Lung (tissue), 12 donors: ENCODE results near the gene BAIAP2. TPM values are rescaled to one million over a fixed set of nuclear protein-coding genes. Genes with fewer than 3 reads are reported as not detected.

Experiments
- ATAC-seq: fragments of 200-7000 bp; cut with Tn5 transposase; one replicate; pipeline ENCODE4 v1.9.1; 2020; ENCODE audit warnings: moderate number of reproducible peaks; ENCODE audit not compliant: insufficient read depth, low FRiP score
- DNase-seq, 3 donors: peaks; one replicate each; pipeline ENCODE4 v3.0.0-alpha.2; 2013 to 2017
- H3K27ac ChIP-seq, 2 donors: one replicate each; pipeline ENCODE4 v1.5.1; 2013; ENCODE audit warnings: mild to moderate bottlenecking in 2 of 2, moderate library complexity in 2 of 2, control low read depth in 1 of 2, inconsistent platforms in 1 of 2, low read depth in 1 of 2, low read length in 1 of 2
- H3K27me3 ChIP-seq, 3 donors: one replicate each; pipeline ENCODE4 v1.5.1; 2013; ENCODE audit warnings: low read length in 2 of 3; ENCODE audit not compliant: control insufficient read depth in 3 of 3, insufficient read depth in 3 of 3
- H3K36me3 ChIP-seq, 4 donors: one replicate each; pipeline ENCODE4 v1.5.1; 2013; ENCODE audit warnings: low read length in 4 of 4, mild to moderate bottlenecking in 1 of 4, moderate library complexity in 1 of 4; ENCODE audit not compliant: control insufficient read depth in 4 of 4, insufficient read depth in 4 of 4
- H3K4me1 ChIP-seq, 5 donors: one replicate each; pipeline ENCODE4 v1.5.1; 2013; ENCODE audit warnings: low read length in 5 of 5, mild to moderate bottlenecking in 2 of 5, moderate library complexity in 1 of 5; ENCODE audit not compliant: control insufficient read depth in 5 of 5, insufficient read depth in 5 of 5
- H3K4me3 ChIP-seq: one replicate; pipeline ENCODE4 v1.5.1; 2013; ENCODE audit warnings: mild to moderate bottlenecking, control low read depth, moderate library complexity
- H3K9ac ChIP-seq, 2 donors: one replicate each; pipeline ENCODE4 v1.5.1; 2013; ENCODE audit warnings: low read length in 2 of 2, control low read depth in 1 of 2; ENCODE audit not compliant: insufficient read depth in 1 of 2
- H3K9me3 ChIP-seq, 4 donors: one replicate each; pipeline ENCODE4 v1.5.1; 2013; ENCODE audit warnings: low read length in 3 of 4, mild to moderate bottlenecking in 1 of 4, moderate library complexity in 1 of 4; ENCODE audit not compliant: control insufficient read depth in 4 of 4, insufficient read depth in 3 of 4
- CTCF ChIP-seq: IDR thresholded peaks from 2 replicates; pipeline ENCODE4 v1.5.1; 2012; ENCODE audit warnings: mild to moderate bottlenecking; ENCODE audit errors: control extremely low read depth, extremely low read depth
- WGBS, 2 donors: extraction: QIAGEN DNeasy Blood & Tissue Kit; methylation state at CpG; one replicate each; pipeline ENCODE4 v1.1.7; 2013; 5-methylcytosine and 5-hydroxymethylcytosine counted together
- polyA plus RNA-seq, 2 donors: library from polyadenylated mRNA; stranded (reverse); fragments of 200-250 nt; gene quantifications; one replicate each; pipeline ENCODE4 v1.2.1, GENCODE V29; 2013
- total RNA-seq, 2 donors: library from RNA; depleted of rRNA in 1 of 2; stranded (reverse); fragments of >200 nt in 1 of 2; gene quantifications; one replicate each; pipeline ENCODE4 v1.2.1, GENCODE V29; 2014 to 2021
- donor health status: control.
- donor health status: control.
- donor health status: Bipolar disorder and iron deficiency.
- donor health status: healthy.
- donor health status: DM: yes; HTN: yes; CAD: no.

The BAIAP2 gene
- total and polyA plus RNA-seq, 4 donors, result 59.2 to 141 (median 77.7) TPM

GRCh38 chr17:81101614-81102306 lies 66.8 kb downstream of the BAIAP2 start:
- H3K27me3 ChIP-seq, result no peaks in the 10 kb centered on the region
- peaks cover 0 to 10% (median 6%) of the 10 kb centered on the region in 5 donors for H3K4me1 ChIP-seq
- peaks cover 0 to 63% (median 1%) of the 10 kb centered on the region in 4 donors for H3K36me3 ChIP-seq
- DNase-seq (peak; percentile 69 to 87 (median 77)), ATAC-seq (peak; percentile 82)
- WGBS, 2 donors, result 43 to 52% methylated on average over 32 to 33 of the region's 33 CpGs
- no peak overlapping the region for H3K9ac ChIP-seq
- no peak overlapping the region for H3K4me3 ChIP-seq
- H3K9me3 ChIP-seq, result no peaks in the 10 kb centered on the region
- peak; percentile 100 for TF ChIP-seq CTCF
- no peak overlapping the region for H3K27ac ChIP-seq

GRCh38 chr17:81102352-81102751 lies 67.4 kb downstream of the BAIAP2 start:
- peaks cover 0 to 69% (median 1%) of the 10 kb centered on the region in 4 donors for H3K36me3 ChIP-seq
- ATAC-seq (no peak), DNase-seq (no peak)
- H3K27ac ChIP-seq, result no peak overlapping the region
- 70 to 87% methylated on average over 12 of the region's 12 CpGs for WGBS, 2 donors
- no peaks in the 10 kb centered on the region for H3K27me3 ChIP-seq
- H3K9me3 ChIP-seq, result no peaks in the 10 kb centered on the region
- no peak overlapping the region for H3K9ac ChIP-seq
- no peak overlapping the region for H3K4me3 ChIP-seq
- peaks cover 0 to 5% (median 0%) of the 10 kb centered on the region in 5 donors for H3K4me1 ChIP-seq
- no peak for TF ChIP-seq CTCF

GRCh38 chr17:81102869-81103268 lies 67.9 kb downstream of the BAIAP2 start:
- DNase-seq, result no peak
- H3K36me3 ChIP-seq, result peaks cover 0 to 72% (median 1%) of the 10 kb centered on the region in 4 donors
- WGBS, 2 donors, result 93 to 96% methylated on average over 17 of the region's 17 CpGs

More at GRCh38 chr17:81102869-81103268, 67.9 kb downstream of the BAIAP2 start:
- no peak for ATAC-seq
- Histone ChIP-seq H3K4me3 (no peak overlapping the region), H3K9ac (no peak overlapping the region), H3K27ac (no peak overlapping the region), H3K4me1 (no peaks in the 10 kb centered on the region), H3K27me3 (no peaks in the 10 kb centered on the region), H3K9me3 (no peaks in the 10 kb centered on the region)
- TF ChIP-seq CTCF, result no peak
